HepG2 (cell line): Measurements from ENCODE around the gene ARMC3. TPM values are rescaled to one million over a fixed set of nuclear protein-coding genes. Genes with fewer than 3 reads are reported as not detected.

Experiments
- ATAC-seq: fragments of 200-7000 bp; cut with Tn5 transposase; 3 replicates; pipeline ENCODE4 v1.9.1; 2020; ENCODE audit warnings: mild to moderate bottlenecking, moderate library complexity
- BruUV-seq: library from RNA; stranded (reverse); fragments of 400-500 nt; replicated peaks from 2 replicates; lab custom pipeline; 2021; lab: Mats Ljungman, UMichigan
- CTCF ChIA-PET: fragments of 300-600 bp; formaldehyde crosslinking; extraction: SDS; loops from one replicate; lab custom pipeline; 2021; ENCODE audit warnings: low total read pairs, inconsistent platforms, low intra/inter-chr PET ratio; lab: Yijun Ruan, JAX
- POLR2A ChIA-PET: fragments of 350-600 bp; sonication (Branson Sonifier 250); formaldehyde crosslinking; loops from one replicate; lab custom pipeline; 2020; ENCODE audit warnings: antibody characterized with exemption, inconsistent platforms; lab: Yijun Ruan, JAX
- DNase-seq: peaks from one replicate; pipeline ENCODE4 v3.0.0-alpha.2; 2015; ENCODE audit warnings: low spot score
- FAIRE-seq: peaks from 3 replicates; lab custom pipeline; 2011; peaks lifted over from hg19 to GRCh38; lab: Jason Lieb, UNC
- H2AFZ ChIP-seq: one replicate; pipeline ENCODE4 v1.6.1; 2011; ENCODE audit warnings: low read length, inconsistent platforms
- H3K27ac ChIP-seq: fragments of 300-600 bp; 3 replicates; pipeline ENCODE4 v1.8.0; 2011; ENCODE audit warnings: mixed run types, mild to moderate bottlenecking, mixed read lengths, low read length, inconsistent platforms; ENCODE audit not compliant: insufficient read depth; ENCODE audit errors: extremely low read length
- H3K27me3 ChIP-seq, 2 experiments: fragments of 200-600 bp in 1 of 2; 2 replicates in 1 of 2; 3 replicates in 1 of 2; pipeline versions ENCODE4 v1.6.0 to v1.8.0; 2011; ENCODE audit warnings: low read length in 2 of 2, mild to moderate bottlenecking in 2 of 2, moderate library complexity in 2 of 2, inconsistent platforms in 1 of 2; ENCODE audit not compliant: insufficient read depth in 2 of 2, control insufficient read depth in 1 of 2
- H3K36me3 ChIP-seq, 2 experiments: fragments of 200-600 bp in 1 of 2; replicated peaks in 1 of 2; 2 replicates in 1 of 2; 3 replicates in 1 of 2; pipeline versions ENCODE4 v1.5.1 to v1.8.0; 2011; ENCODE audit warnings: low read length in 2 of 2, inconsistent platforms in 1 of 2; ENCODE audit not compliant: insufficient read depth in 2 of 2, control insufficient read depth in 1 of 2
- H3K4me1 ChIP-seq: 2 replicates; pipeline ENCODE4 v1.5.1; 2012; ENCODE audit warnings: low read length, inconsistent platforms; ENCODE audit not compliant: insufficient read depth
- H3K4me2 ChIP-seq: 2 replicates; pipeline ENCODE4 v1.6.0; 2011; ENCODE audit warnings: low read depth, low read length, inconsistent platforms
- H3K4me3 ChIP-seq, 3 experiments: fragments of 200-600 bp in 1 of 3; sonication (generic), shearing (Covaris generic) in 1 of 3; replicated peaks in 1 of 3; 2 replicates each; pipeline ENCODE4 v1.5.1; 2011 to 2016; ENCODE audit warnings: low read length in 3 of 3, inconsistent platforms in 2 of 3, low read depth in 2 of 3, mild to moderate bottlenecking in 2 of 3, control low read depth in 1 of 3, mixed read lengths in 1 of 3; ENCODE audit not compliant: insufficient read depth in 1 of 3
- H3K79me2 ChIP-seq: one replicate; pipeline ENCODE4 v1.6.1; 2011; ENCODE audit warnings: low read length, inconsistent platforms; ENCODE audit not compliant: insufficient read depth
- H3K9ac ChIP-seq: 2 replicates; pipeline ENCODE4 v1.6.0; 2011; ENCODE audit warnings: mild to moderate bottlenecking, low read depth, low read length, inconsistent platforms; ENCODE audit not compliant: insufficient read depth
- H3K9me3 ChIP-seq: 2 replicates; pipeline ENCODE4 v1.5.1; 2012; ENCODE audit warnings: mild to moderate bottlenecking, low read length
- H4K20me1 ChIP-seq: 2 replicates; pipeline ENCODE4 v1.6.0; 2011; ENCODE audit warnings: inconsistent platforms, mild to moderate bottlenecking, low read length, moderate library complexity; ENCODE audit not compliant: insufficient read depth
- ZFP1 ChIP-seq: IDR thresholded peaks from 2 replicates; pipeline ENCODE4 v1.6.1; 2016
- ZHX2 ChIP-seq, 2 experiments: sonication (generic) in 1 of 2; formaldehyde crosslinking in 1 of 2; IDR thresholded peaks; 2 replicates each; pipeline versions ENCODE4 v1.6.1 to v1.9.0; 2014 to 2022; ENCODE audit warnings: antibody characterized with exemption in 1 of 2, borderline replicate concordance in 1 of 2, inconsistent platforms in 1 of 2, low read depth in 1 of 2, missing genetic modification reagents in 1 of 2
- ZSCAN25 ChIP-seq: sonication (generic); formaldehyde crosslinking; IDR thresholded peaks from 2 replicates; pipeline ENCODE4 v1.8.0; 2022; ENCODE audit warnings: mild to moderate bottlenecking, missing genetic modification reagents
- WGBS: methylation state at CpG from one replicate; pipeline ENCODE4 v1.1.6; 2017; ENCODE audit warnings: low lambda C conversion rate; 5-methylcytosine and 5-hydroxymethylcytosine counted together
- in situ Hi-C: cut with HindIII; loops from 2 replicates; pipeline ENCODE4 v1.10.0; 2017; ENCODE audit warnings: low pct_unique_long_range_greater_than_20kb; ENCODE audit not compliant: extremely low pct_ligation_motif_present
- intact Hi-C: fragments of 100-400 bp; cut with micrococcal nuclease; formaldehyde crosslinking; loops from one replicate; pipeline ENCODE4 v1.10.0; 2022; ENCODE audit not compliant: unreplicated experiment
- polyA plus RNA-seq, 8 experiments: library from polyadenylated mRNA; depleted of rRNA in 3 of 8; stranded (reverse) in 7 of 8; unstranded in 1 of 8; fragments of >200 nt; fragmentation: Illumina TruSeq in 4 of 8; extraction: Trizol in 4 of 8; gene quantifications; 2 replicates each; pipeline versions ENCODE4 v1.2.1 to v1.2.3, GENCODE V29; 2011 to 2016; ENCODE audit warnings: low read depth in 4 of 8, missing spikeins in 1 of 8, mixed read lengths in 1 of 8; ENCODE audit not compliant: insufficient read depth in 1 of 8
- total RNA-seq, 5 experiments: library from RNA; depleted of rRNA; stranded (reverse); fragments of >200 nt; fragmentation: Illumina TruSeq; extraction: Trizol; gene quantifications; 2 replicates each; pipeline ENCODE4 v1.2.3, GENCODE V29; 2016; ENCODE audit warnings: low read depth in 1 of 5

The ARMC3 gene
- total and polyA plus RNA-seq, 2 of the 13 experiments (the other 11 are each of a cell fraction or from before 2014, with no cell fraction given) = not detected

- WGBS = 11% methylated on average over 3 of the region's 3 CpGs
- in situ Hi-C loops = no loop called here
- Histone ChIP-seq H2AFZ (no peak overlapping the region), H3K79me2 (no peaks in the 10 kb centered on the region), H3K4me2 (no peak overlapping the region), H3K36me3 (no peaks in the 10 kb centered on the region), H3K9me3 (no peaks in the 10 kb centered on the region), H3K27ac (no peak overlapping the region), H3K4me3 (no peak overlapping the region), H4K20me1 (no peaks in the 10 kb centered on the region), H3K27me3 (peaks cover 0 to 9% of the 10 kb centered on the region in 2 experiments; a peak in 3 of 5 replicates), H3K4me1 (no peaks in the 10 kb centered on the region), H3K9ac (no peak overlapping the region)
- CTCF ChIA-PET = no interaction called here
- TF ChIP-seq ZFP1 (CRISPR knock-in tag) (no peak), ZHX2 (IDR thresholded peaks at IDR 0.05; ENCODE audit: low read depth) (no peak), ZHX2 (CRISPR knock-in tag; IDR thresholded peaks at IDR 0.05; ENCODE audit: borderline replicate concordance) (no peak), ZSCAN25 (CRISPR knock-in tag) (no peak)
- ATAC-seq (no peak), DNase-seq (no peak), FAIRE-seq (no peak)
- intact Hi-C loops = no loop called here
- POLR2A ChIA-PET = no interaction called here
- BruUV-seq = no TSS peak
Measured at GRCh38 chr10:23075672-23076071, 147.8 kb downstream of the ARMC3 start.
